H9 (cell line): ENCODE data around the gene LGR5. TPM values are rescaled to one million over a fixed set of nuclear protein-coding genes. Genes with fewer than 3 reads are reported as not detected.

Source experiments
- DNase-seq: peaks from one replicate; pipeline ENCODE4 v3.0.0-alpha.2; 2017
- H2AFZ ChIP-seq: one replicate; pipeline ENCODE4 v1.6.1; 2013; ENCODE audit warnings: mild to moderate bottlenecking, low read length, control low read depth, moderate library complexity
- H2AK5ac ChIP-seq: 2 replicates; pipeline ENCODE4 v1.6.1; 2013; ENCODE audit warnings: low read length, control low read depth, mixed read lengths; ENCODE audit not compliant: insufficient read length
- H2BK120ac ChIP-seq: one replicate; pipeline ENCODE4 v1.6.1; 2013; ENCODE audit warnings: low read depth, mild to moderate bottlenecking, low read length, control low read depth, inconsistent platforms; ENCODE audit not compliant: poor library complexity, severe bottlenecking
- H2BK12ac ChIP-seq: 2 replicates; pipeline ENCODE4 v1.6.1; 2013; ENCODE audit warnings: low read length, control low read depth, mixed read lengths, low read depth; ENCODE audit not compliant: insufficient read length
- H2BK15ac ChIP-seq: 2 replicates; pipeline ENCODE4 v1.6.1; 2013; ENCODE audit warnings: low read depth, low read length, control low read depth
- H2BK20ac ChIP-seq: one replicate; pipeline ENCODE4 v1.6.1; 2013; ENCODE audit warnings: low read depth, mild to moderate bottlenecking, low read length, control low read depth, inconsistent platforms; ENCODE audit not compliant: poor library complexity, severe bottlenecking
- H2BK5ac ChIP-seq: 2 replicates; pipeline ENCODE4 v1.6.1; 2013; ENCODE audit warnings: low read length, control low read depth, mixed read lengths; ENCODE audit not compliant: insufficient read length
- H3K14ac ChIP-seq: 2 replicates; pipeline ENCODE4 v1.6.1; 2013; ENCODE audit warnings: low read length, control low read depth; ENCODE audit not compliant: insufficient read depth
- H3K18ac ChIP-seq: 2 replicates; pipeline ENCODE4 v1.6.1; 2013; ENCODE audit warnings: low read depth, mild to moderate bottlenecking, mixed read lengths, low read length, control low read depth; ENCODE audit not compliant: insufficient read length
- H3K23ac ChIP-seq: 2 replicates; pipeline ENCODE4 v1.6.1; 2013; ENCODE audit warnings: low read length, control low read depth, mixed read lengths, low read depth; ENCODE audit not compliant: insufficient read length
- H3K23me2 ChIP-seq: 2 replicates; pipeline ENCODE4 v1.6.1; 2013; ENCODE audit warnings: low read depth, mild to moderate bottlenecking, mixed read lengths, low read length, control low read depth; ENCODE audit not compliant: insufficient read length, poor library complexity, severe bottlenecking
- H3K27ac ChIP-seq: 2 replicates; pipeline ENCODE4 v1.5.1; 2013; ENCODE audit warnings: low read length, control low read depth, mixed read lengths, low read depth; ENCODE audit not compliant: insufficient read length
- H3K27me3 ChIP-seq: 2 replicates; pipeline ENCODE4 v1.6.1; 2013; ENCODE audit warnings: low read length, control low read depth, inconsistent platforms; ENCODE audit not compliant: insufficient read depth
- H3K4ac ChIP-seq: 2 replicates; pipeline ENCODE4 v1.6.1; 2013; ENCODE audit warnings: low read depth, mild to moderate bottlenecking, control low read depth, inconsistent platforms, low read length, moderate library complexity
- H3K4me1 ChIP-seq: 2 replicates; pipeline ENCODE4 v1.6.1; 2013; ENCODE audit warnings: low read length, control low read depth, inconsistent platforms; ENCODE audit not compliant: insufficient read depth
- H3K4me2 ChIP-seq: 2 replicates; pipeline ENCODE4 v1.6.1; 2013; ENCODE audit warnings: low read length, control low read depth, mixed read lengths; ENCODE audit not compliant: insufficient read length, insufficient read depth
- H3K56ac ChIP-seq: 2 replicates; pipeline ENCODE4 v1.6.1; 2013; ENCODE audit warnings: low read depth, mild to moderate bottlenecking, mixed read lengths, low read length, control low read depth; ENCODE audit not compliant: insufficient read length
- H3K79me1 ChIP-seq: 2 replicates; pipeline ENCODE4 v1.6.1; 2013; ENCODE audit warnings: low read depth, mild to moderate bottlenecking, moderate library complexity, low read length, control low read depth, inconsistent platforms; ENCODE audit not compliant: insufficient read depth, poor library complexity, severe bottlenecking
- H3K79me2 ChIP-seq: 2 replicates; pipeline ENCODE4 v1.6.1; 2013; ENCODE audit warnings: low read length, control low read depth, inconsistent platforms; ENCODE audit not compliant: insufficient read depth
- H3K9ac ChIP-seq: 2 replicates; pipeline ENCODE4 v1.6.1; 2013; ENCODE audit warnings: low read length, control low read depth, mixed read lengths; ENCODE audit not compliant: insufficient read length; ENCODE audit errors: extremely low read depth
- H3K9me3 ChIP-seq: one replicate; pipeline ENCODE4 v1.6.1; 2013; ENCODE audit warnings: low read depth, low read length, inconsistent platforms; ENCODE audit not compliant: control insufficient read depth
- H3T11ph ChIP-seq: one replicate; pipeline ENCODE4 v1.6.1; 2013; ENCODE audit warnings: mild to moderate bottlenecking, low read length, control low read depth, inconsistent platforms
- H4K20me1 ChIP-seq: one replicate; pipeline ENCODE4 v1.6.1; 2013; ENCODE audit not compliant: control insufficient read depth, insufficient read length, insufficient read depth
- H4K5ac ChIP-seq: 2 replicates; pipeline ENCODE4 v1.6.1; 2013; ENCODE audit warnings: low read depth, mild to moderate bottlenecking, mixed read lengths, low read length, control low read depth; ENCODE audit not compliant: insufficient read length
- H4K8ac ChIP-seq: replicated peaks from 2 replicates; pipeline ENCODE4 v1.6.1; 2013; ENCODE audit warnings: low read length, control low read depth, mixed read lengths, low read depth; ENCODE audit not compliant: insufficient read length
- H4K91ac ChIP-seq: 2 replicates; pipeline ENCODE4 v1.6.1; 2013; ENCODE audit warnings: low read depth, mild to moderate bottlenecking, moderate library complexity, mixed read lengths, low read length, control low read depth; ENCODE audit not compliant: insufficient read length
- H3K27ac Mint-ChIP-seq, 3 experiments: 2 replicates in 2 of 3; 3 replicates in 1 of 3; pipeline ENCODE4 v1.8.0; 2020 to 2021; ENCODE audit warnings: mixed read lengths in 3 of 3, mild to moderate bottlenecking in 1 of 3, moderate library complexity in 1 of 3
- H3K27me3 Mint-ChIP-seq: 2 replicates; pipeline ENCODE4 v1.8.0; 2021; ENCODE audit warnings: low read depth, mild to moderate bottlenecking, moderate library complexity, mixed read lengths
- H3K36me3 Mint-ChIP-seq, 3 experiments: 2 replicates in 2 of 3; 3 replicates in 1 of 3; pipeline ENCODE4 v1.8.0; 2020 to 2021; ENCODE audit warnings: low read depth in 3 of 3, mixed read lengths in 3 of 3; ENCODE audit not compliant: insufficient read depth in 1 of 3
- H3K4me1 Mint-ChIP-seq, 2 experiments: 2 replicates each; pipeline ENCODE4 v1.8.0; 2020; ENCODE audit warnings: mixed read lengths in 2 of 2
- H3K4me3 Mint-ChIP-seq, 2 experiments: 2 replicates in 1 of 2; 3 replicates in 1 of 2; pipeline ENCODE4 v1.8.0; 2020 to 2021; ENCODE audit warnings: mild to moderate bottlenecking in 2 of 2, mixed read lengths in 2 of 2, moderate library complexity in 1 of 2
- H3K9me3 Mint-ChIP-seq, 2 experiments: 2 replicates in 1 of 2; 3 replicates in 1 of 2; pipeline ENCODE4 v1.8.0; 2020; ENCODE audit warnings: mild to moderate bottlenecking in 2 of 2, mixed read lengths in 2 of 2, moderate library complexity in 1 of 2
- CTCF ChIP-seq: fragments of 200-600 bp; sonication (generic); conservative IDR thresholded peaks from 3 replicates; pipeline ENCODE4 v1.8.0; 2021; ENCODE audit warnings: antibody characterized with exemption, mild to moderate bottlenecking
- WGBS: extraction: QIAGEN DNeasy Blood & Tissue Kit; methylation state at CpG from one replicate; pipeline ENCODE4 v1.1.7; 2013; ENCODE audit warnings: missing lambda C conversion rate, low lambda C conversion rate, mixed read lengths; ENCODE audit not compliant: insufficient read length; ENCODE audit errors: extremely low coverage; 5-methylcytosine and 5-hydroxymethylcytosine counted together
- total RNA-seq: library from RNA; stranded (reverse); gene quantifications from 2 replicates; pipeline ENCODE4 v1.2.1, GENCODE V29; 2021

Gene LGR5
- total RNA-seq, 1 experiment from 2014 or later, result 0.09 TPM

GRCh38 chr12:71536279-71536938 lies 96.8 kb downstream of the LGR5 start:
- no CpG with 5 or more reads among the region's 2 CpGs for WGBS
- H3K23me2 ChIP-seq, result no peaks in the 10 kb centered on the region
- H2AFZ ChIP-seq, result no peak overlapping the region
- H3K27ac ChIP-seq, result no peak overlapping the region
- H3K9me3 ChIP-seq, result no peaks in the 10 kb centered on the region
- no peaks in the 10 kb centered on the region for H4K20me1 ChIP-seq
- H4K5ac ChIP-seq, result no peak overlapping the region
- H3K27ac Mint-ChIP-seq, result no peak overlapping the region
- H2BK5ac ChIP-seq, result no peak overlapping the region
- no peaks in the 10 kb centered on the region for H3K4me1 ChIP-seq
- no peak overlapping the region for H3K14ac ChIP-seq
- H3K4me3 Mint-ChIP-seq, result no peak overlapping the region
- no peak overlapping the region for H3T11ph ChIP-seq
- no peak overlapping the region for H3K18ac ChIP-seq
- H4K8ac ChIP-seq, result no peak overlapping the region
- no peak overlapping the region for H3K56ac ChIP-seq
- H3K36me3 Mint-ChIP-seq, result no peaks in the 10 kb centered on the region
- H3K9ac ChIP-seq, result no peak overlapping the region
- H3K4ac ChIP-seq, result no peak overlapping the region
- DNase-seq, result no peak
- no peaks in the 10 kb centered on the region for H3K9me3 Mint-ChIP-seq
- no peak overlapping the region for H3K23ac ChIP-seq
- H3K27me3 ChIP-seq, result no peaks in the 10 kb centered on the region
- H3K27me3 Mint-ChIP-seq, result no peaks in the 10 kb centered on the region
- no peak overlapping the region for H2BK120ac ChIP-seq
- no peak for TF ChIP-seq CTCF
- no peaks in the 10 kb centered on the region for H3K4me1 Mint-ChIP-seq
- no peaks in the 10 kb centered on the region for H3K79me2 ChIP-seq
- H3K4me2 ChIP-seq, result no peak overlapping the region
- H3K79me1 ChIP-seq, result no peaks in the 10 kb centered on the region
- no peak overlapping the region for H2BK20ac ChIP-seq
- H2BK15ac ChIP-seq, result no peak overlapping the region
- H2BK12ac ChIP-seq, result no peak overlapping the region
- H4K91ac ChIP-seq, result no peak overlapping the region
- no peak overlapping the region for H2AK5ac ChIP-seq
